Suppressor macrophage treated with lipopolysaccharide for 4 hours (primary cell): ENCODE measurements around the gene PKNOX2.

ENCODE experiments used
- DNase-seq: peaks from one replicate; pipeline ENCODE4 v3.0.0-alpha.2; 2020

PKNOX2 gene

GRCh38 chr11:125174057-125174456 is 9.5 kb downstream of the PKNOX2 start:
- no peak for DNase-seq

GRCh38 chr11:125174686-125175085 is 10.1 kb downstream of the PKNOX2 start:
- DNase-seq, result no peak

DNA sequence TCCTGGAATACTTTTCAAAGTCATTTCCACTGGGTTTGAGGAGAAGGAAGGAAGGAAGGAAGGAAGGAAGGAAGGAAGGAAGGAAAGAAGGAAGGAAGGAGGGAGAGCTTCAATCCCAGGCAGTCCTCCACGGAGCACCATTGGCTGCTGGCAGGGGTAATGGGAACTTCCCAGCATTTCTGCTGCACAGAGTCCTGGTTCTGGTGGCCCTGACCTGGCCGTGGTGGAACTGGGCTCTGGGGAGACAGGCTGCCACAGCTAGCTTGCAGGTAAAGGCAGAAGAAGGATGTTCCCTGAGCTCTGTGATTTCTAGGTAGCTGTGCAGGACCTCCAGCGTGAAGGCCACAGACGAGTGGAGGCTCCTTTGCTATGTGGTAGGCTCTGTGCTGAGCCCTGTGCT is 10.6 kb downstream of the PKNOX2 start:
- DNase-seq, result no peak

DNA sequence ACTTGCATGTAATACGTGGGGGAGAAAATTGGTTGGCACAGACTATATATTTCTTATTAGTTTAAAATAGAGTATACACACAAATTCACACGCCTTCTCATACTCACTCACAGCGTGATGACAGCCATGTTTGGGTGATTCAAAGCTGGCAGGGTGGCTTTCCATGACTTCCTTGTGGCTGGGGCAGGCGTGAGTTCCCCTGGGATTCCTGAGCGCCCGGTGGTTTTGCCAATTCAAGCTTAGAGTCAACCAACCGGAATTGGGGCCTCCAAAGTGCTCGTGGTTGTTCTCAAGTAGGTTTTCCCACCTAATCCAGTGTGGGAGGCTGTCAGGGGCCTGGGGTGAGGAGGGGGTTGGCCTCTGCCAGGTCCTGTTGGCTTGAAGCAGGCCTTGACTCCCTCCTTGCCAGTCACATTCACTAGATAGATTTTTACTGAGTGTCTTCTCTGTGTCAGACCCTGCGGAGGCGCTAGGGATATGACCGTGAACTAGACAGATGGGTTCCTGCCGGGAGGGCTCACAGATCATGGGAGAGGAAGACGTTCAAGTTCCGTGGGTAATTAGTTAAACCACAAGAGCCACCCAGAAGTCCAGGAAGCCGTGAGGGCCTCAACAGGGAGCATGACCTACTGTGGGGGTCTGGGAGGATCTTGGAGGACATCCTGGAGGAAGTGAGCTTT is 11.5 kb downstream of the PKNOX2 start:
- no peak for DNase-seq

- DNase-seq, result no peak
These were observed 12.3 kb downstream of the PKNOX2 start for GRCh38 chr11:125176866-125177265.

DNA sequence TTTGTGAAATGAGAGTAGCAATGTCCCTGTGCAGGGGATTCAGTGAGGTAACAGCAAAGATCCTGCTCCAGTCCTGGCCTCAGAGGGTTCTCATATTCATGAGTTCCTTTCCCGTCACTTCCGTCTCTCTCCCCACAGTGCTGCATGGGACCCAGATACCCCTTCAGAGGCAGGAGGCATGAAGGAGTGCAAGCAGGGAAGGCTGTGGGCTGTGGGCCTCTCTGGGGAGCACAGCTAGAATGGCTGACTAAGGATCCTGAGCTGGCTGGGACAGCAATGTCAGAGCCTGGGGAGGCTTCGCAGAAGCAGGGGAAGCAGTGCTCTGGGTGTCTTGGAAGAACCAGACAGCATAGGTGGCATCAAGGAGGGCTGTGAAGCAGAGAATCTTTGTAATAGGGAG is 13.0 kb downstream of the PKNOX2 start:
- DNase-seq, result no peak

DNA sequence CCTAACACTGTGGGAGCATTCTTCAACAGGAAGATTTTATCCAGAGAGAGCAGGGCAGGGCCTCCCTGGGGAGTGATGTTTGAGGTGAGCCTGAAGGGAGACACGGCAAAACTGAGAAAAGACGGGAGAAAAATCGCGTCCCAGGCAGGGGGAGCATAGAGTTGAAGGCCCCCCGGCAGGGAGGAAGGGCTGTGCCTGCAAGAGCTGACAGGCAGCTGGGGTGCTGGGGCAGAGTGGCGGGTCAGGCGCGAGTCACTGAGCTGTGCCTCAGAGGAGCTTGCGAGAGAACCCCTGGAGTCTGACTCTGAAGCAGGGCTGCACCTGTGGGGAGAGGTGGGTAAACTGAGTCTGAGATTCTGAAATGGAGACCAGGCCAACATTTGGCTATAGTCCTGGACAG is 14.8 kb downstream of the PKNOX2 start:
- DNase-seq, result no peak

DNA sequence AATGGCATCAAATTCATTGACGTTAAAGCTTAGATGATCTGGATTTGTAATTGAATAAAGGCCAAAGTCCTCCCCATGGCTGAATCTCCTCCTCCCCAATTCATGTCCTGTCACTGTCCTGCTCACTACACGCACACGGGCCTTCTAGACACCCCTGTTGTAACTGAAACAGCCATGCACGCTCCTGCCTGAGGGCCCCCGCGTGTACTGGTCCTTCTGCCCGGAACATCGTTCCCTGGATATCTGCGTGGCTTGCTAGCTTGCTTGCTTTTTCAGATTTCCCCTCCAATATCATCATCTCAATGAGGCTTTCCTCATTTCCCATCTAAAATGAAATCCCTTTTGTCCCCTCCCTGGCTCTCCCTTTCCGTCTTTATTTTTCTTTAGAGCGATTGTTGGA is 15.3 kb downstream of the PKNOX2 start:
- DNase-seq, result no peak

- DNase-seq, result no peak
These were observed 16.1 kb downstream of the PKNOX2 start for GRCh38 chr11:125180413-125181305.

- no peak for DNase-seq
These were observed 18.0 kb downstream of the PKNOX2 start for GRCh38 chr11:125182573-125182972.

GRCh38 chr11:125183641-125184040 is 19.1 kb downstream of the PKNOX2 start:
- no peak for DNase-seq

DNA sequence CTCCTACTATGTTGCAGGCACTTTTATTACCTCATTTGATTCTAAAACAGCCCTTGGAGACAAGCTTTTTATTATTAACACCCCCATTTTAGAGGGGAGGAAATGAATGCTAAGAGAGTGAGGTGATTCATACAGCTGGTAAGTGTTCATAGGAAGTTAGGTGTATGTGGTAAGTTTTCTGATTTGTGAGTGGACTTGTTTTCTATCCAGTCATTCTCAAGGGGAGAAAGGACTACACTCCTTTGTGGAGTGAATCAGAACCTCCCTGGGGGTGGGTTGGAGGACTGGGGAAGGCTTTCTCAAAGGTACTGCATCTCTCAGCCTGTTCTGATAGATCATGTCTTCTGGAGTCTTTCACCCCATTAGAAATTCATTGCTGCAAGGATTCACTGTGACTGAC is 23.5 kb downstream of the PKNOX2 start:
- DNase-seq, result no peak

GRCh38 chr11:125190566-125190965 is 26.0 kb downstream of the PKNOX2 start:
- no peak for DNase-seq

DNA sequence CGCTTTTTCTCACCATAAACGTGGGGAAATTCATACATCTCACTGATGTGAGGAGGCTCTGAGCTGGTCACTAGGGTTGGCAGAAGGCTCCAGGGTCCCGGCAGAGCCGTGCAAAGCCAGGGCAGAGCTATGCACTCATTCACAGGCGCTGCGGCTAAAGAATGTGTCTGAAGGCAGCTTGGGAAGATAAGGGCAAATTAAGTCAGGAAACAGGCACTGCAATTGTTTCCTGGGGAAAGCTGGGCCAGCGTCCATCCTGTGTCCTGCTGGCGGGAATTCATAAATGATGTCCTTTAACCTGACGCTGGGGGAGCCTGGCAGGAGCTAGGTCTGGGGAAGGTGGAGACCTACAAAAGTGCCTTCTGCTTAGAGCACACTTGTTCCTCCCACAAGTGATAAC is 27.6 kb downstream of the PKNOX2 start:
- no peak for DNase-seq

DNA sequence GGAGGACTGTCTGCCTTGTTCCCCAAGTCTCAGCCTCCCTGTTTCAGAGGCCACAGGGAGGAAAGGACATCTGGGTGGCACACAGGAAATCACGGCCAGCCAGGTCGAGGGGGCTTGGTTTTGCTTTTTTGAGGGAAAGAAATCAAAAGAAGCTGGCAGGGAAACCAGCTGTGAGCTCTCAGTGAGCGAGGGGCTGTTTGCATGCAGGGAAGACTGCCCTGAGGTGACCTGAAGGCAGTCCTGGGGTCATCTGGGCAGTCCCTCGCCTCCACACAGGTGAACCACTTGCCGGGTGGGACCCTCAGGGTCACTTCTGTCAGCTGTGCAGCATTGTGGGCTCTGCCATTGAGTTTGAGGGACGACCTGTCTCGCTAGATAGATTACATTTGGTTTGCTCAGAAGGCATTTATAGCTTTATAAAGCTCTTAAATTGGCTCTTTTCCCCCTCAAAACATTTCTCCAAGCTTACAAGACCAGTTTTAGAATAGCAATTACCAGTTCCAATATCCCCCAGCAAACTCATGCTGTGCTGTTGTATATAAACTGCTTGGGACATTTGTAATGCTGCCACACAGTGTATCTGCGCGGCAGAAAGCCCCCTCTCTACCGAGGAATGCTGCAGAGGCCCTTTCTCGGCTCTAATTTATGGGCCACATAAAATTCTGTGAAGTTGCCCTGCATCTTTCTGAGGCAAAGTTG is 28.3 kb downstream of the PKNOX2 start:
- DNase-seq, result no peak

- no peak for DNase-seq
These were observed 28.8 kb downstream of the PKNOX2 start for GRCh38 chr11:125193416-125193726.

- DNase-seq, result no peak
These were observed 29.3 kb downstream of the PKNOX2 start for GRCh38 chr11:125193841-125194240.

DNA sequence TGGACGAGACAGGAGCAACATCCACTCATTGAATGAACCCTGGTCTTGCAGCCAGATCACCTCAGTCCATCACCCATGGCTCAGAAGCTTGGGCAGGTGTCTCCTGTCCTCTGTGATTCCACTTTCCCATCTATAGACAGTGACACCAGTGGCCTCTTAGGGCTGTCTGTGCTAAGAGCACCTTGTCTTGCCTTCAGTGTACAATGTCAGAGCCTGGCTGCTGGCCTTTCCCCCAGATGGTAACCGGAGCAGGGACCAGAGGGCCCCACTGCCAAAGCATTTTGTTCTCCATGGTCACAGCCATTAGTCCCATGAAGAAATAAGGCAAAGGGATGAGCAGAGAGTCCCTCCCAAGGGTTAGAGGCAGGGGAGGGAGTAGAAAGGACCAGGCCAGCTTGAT is 35.4 kb downstream of the PKNOX2 start:
- no peak for DNase-seq

DNA sequence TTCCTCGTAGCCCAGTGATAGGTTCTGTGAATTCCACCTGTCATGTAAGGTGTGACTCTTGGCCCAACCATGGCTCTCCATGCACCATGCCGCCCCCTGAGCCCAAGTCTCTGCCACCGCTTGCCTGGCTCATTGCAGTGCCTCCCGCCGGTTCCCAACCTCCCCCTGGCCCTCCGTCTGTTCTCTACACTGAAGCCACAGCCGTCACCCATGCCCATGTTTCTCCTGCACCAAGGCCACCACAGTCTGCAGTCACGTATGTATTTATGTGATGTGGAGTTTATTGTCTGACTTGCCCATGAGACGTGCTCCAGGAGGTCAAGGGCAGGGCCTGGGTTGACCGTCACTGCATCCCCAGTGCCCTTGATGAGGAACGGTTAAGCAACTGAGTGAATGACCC is 35.9 kb downstream of the PKNOX2 start:
- DNase-seq, result no peak

DNA sequence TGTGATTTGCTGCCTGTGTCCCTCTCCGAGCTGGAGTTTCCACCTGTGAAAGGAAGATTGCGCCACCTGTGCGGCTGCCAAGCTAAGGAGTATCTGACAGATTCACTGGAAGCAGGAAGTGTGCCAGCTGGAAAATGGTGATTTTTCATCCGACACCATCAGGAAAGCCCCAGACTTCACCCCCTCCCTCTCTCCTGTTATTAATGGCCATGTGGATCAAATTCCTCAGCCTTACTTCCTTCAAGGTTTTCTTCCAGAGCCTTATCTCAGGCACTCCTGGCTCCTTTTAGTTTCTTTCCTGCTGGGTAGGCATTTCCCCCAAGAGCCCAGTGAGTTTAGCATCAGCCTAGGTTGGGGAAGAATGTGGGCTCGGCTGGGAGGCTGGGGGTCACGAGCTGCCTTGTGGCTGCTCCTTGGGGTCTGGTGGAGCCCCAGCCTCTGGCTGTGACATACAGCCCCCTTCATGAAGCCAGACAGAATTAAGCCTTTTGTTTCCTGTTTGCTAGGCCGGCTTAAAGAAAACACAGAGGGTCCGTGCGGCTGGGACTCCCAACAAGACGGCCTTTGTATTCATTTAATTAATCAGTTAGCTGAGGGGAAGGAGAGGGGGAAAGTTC is 37.1 kb downstream of the PKNOX2 start:
- no peak for DNase-seq

GRCh38 chr11:125202362-125202880 is 37.9 kb downstream of the PKNOX2 start:
- DNase-seq, result no peak

DNA sequence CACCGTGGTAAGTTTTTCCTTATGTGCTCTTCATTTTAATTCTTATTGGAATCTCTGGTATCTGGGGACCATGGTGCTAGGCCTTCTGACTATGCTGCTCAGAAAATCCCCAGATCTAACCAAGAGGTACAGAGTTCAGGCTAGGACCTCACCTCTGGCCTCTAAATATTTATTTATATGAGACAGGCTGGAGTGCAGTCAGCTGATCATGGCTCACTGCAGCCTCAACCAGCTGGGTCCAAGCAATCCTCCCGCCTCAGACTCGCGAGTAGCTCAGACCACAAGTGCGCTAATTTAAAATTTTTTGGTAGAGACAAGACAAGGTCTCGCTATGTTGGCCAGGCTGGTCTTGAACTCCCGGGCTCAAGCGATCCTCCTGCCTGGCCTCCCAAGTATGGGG is 38.4 kb downstream of the PKNOX2 start:
- no peak for DNase-seq

DNA sequence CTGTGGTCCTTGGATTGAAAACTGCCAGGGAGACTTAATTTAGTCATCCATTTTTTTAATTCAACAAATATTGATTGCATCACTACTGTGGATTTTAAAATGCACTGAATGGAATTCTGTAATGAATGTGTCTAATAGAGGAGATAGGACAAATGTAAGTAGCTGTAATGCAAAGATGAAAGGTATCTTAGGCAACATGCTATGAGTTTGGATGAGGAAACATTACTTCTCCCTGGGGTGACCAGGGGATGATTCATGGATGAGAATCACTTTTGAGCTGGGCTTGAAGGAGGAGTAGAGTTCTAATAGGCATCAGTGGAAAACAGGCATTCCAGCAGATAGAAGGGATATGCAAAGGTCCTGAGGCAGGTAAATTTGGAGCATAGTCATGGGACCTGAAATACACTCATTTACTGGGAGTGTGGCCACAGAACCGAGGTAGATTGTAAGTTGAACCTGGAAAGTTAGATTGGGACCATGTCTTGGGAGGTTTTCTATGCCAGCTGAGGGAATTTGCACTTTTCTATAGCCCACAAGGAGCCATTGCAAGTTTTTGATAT is 43.4 kb downstream of the PKNOX2 start:
- DNase-seq, result peak; percentile 1
